GM12801 (cell line): Measurements from ENCODE around the gene METRNL.

ENCODE experiments used
- CTCF ChIP-seq: IDR thresholded peaks from one replicate; pipeline ENCODE4 v1.5.1; 2011; ENCODE audit warnings: control low read depth; ENCODE audit not compliant: insufficient read length; ENCODE audit errors: extremely low read depth

The METRNL gene

DNA sequence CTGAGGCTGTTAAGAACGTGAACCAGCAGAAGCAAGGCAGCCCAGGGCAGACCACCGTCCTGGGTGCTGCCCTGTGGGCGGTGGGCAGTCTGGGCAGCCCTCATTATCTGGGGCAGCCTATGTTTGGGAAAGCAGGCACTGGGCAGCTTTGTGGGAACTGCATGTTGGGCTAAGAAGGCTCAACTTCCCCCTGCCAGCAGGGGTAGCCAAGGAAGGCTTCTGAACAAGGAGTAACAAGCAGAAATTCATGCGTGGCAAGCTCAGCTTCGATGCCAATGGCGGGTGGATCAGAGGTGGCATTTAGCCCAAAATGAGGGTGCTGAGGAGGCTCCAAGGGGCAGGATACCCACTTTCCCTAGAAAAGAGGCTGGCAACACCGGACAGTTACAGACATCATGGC, 42.7 kb upstream of the METRNL start:
- TF ChIP-seq CTCF: no peak

DNA sequence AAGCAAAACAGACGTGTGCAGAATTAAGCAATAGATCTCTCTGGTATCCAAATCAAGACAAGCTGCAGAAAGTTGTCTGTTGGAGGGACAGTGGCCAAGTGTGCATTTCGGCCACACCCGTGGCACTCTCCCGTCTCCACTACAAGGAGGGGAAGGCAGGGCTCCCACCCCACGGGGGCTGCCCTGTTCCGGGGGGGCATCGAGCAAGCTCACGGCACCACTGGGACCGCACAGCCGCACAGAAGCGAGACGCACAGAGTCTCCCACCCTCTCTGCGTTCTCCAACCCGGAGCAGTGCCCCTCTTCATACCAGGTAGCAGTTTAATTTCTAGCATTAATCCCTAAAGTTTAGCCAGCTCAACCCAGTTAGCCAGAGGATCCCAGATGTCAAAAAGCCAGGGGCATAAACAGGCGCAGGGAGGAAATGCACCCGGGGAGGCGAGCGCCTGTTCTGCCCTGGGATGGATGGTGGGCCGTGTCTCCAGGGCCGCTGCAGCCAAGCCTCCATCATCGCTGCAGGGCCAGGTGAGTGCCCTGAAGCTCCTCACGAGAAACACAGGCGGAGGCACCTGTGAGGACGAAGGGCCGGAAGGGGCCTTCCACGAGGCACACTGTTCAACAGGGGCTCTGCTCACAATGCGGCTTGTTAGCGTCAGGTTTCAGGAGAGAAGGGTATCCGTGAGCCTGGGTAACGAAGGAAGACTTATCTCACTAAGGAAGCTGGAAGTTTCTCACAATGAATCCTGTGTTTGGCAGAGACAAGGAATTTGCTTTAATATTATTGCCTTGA, 42.1 kb upstream of the METRNL start:
- TF ChIP-seq CTCF: no peak

GRCh38 chr17:83037874-83038165, 41.6 kb upstream of the METRNL start:
- no peak for TF ChIP-seq CTCF

- no peak for TF ChIP-seq CTCF
These were observed 38.1 kb upstream of the METRNL start for GRCh38 chr17:83041305-83041704.

DNA sequence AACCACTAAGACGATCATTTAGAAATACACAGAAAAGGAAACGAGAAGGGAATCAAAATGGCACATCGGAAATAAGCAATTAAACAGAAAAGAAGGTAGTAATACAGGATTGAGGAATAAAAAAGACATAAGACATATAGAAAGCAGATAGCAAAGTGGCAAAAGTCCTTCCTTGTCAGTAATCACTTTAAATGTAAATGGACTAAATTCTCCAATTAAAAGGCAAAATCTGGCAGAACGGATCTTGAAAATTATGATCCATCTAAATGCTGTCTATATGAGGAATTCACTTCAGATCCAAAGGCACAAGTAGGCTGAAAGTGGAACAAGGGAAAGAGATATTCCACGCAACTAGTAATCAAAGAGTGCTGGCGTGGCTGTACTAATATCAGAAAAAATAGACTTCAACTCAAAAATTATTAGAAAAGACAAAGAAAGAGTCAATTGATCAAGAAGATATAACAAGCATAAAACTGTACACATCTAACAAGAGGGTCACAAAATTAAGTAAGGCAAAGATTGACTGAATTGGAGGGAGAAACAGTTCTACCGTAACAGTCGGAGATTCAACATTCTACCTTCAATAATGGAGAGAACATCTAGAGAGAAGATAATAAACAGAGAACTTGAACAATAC, 36.8 kb upstream of the METRNL start:
- no peak for TF ChIP-seq CTCF

- TF ChIP-seq CTCF: no peak
These were observed 32.8 kb upstream of the METRNL start for GRCh38 chr17:83046448-83047181.

DNA sequence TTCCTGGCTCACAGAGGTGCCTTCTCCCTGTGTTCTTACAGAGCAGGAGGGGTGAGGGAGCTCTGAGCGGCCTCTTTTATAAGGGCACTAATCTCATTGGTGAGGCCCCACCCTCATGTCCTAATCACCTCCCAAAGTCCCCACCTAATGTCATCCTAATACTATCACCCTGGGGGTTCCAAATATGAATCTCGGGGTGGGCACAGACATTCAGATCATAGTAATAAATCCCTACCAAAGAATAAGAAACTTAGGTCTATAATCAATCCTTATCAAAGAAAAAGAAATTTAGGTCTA, 32.3 kb upstream of the METRNL start:
- no peak for TF ChIP-seq CTCF
